ENCODE data around the gene RGS3.

Gene RGS3

DNA sequence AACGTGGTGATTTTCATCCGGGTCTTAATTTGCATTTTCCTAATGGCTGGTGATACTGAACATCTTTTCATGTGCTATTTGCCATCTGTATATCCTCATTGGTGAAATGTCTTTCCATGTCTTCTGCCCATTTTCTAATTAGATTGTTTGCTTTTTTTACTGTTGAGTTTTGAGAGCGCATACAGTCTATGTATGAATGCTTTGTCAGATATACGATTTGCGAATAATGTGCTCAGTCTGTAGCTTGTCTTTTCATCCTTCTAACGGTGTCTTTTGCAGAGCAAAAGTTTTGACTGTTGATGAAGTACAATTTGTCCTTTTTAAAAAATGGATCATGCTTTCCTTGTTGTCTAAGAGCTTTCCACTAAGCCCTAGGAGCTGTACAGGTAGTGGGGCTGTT is 143.0 kb downstream of the RGS3 start:
- DNase-seq = no peak

DNA sequence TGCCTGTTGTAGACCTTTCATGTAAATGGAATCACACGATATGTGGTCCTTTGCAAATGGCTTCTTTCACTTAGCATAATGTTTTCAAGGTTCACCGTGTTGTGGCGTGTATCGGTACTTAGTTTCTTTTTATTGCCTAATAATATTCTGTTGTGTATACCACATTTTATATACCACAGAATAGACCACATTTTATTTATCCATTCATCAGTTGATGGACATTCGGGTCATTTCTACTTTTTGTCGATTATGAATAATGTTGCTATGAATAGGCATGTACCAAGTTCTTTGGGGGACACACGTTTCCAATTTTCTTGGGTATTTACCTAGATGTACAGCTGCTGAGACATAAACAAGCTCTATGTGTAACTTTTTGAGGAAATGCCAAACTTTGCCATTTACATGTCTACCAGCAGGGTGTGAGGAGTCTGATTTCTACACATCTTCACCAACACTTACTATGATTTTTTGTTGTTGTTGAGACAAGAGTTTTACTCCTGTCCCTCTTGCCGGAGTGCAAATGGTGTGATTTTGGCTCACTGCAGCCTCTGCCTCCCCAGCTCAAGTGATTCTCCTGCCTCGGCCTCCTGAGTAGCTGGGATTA is 144.7 kb downstream of the RGS3 start:
- no peak for DNase-seq

DNA sequence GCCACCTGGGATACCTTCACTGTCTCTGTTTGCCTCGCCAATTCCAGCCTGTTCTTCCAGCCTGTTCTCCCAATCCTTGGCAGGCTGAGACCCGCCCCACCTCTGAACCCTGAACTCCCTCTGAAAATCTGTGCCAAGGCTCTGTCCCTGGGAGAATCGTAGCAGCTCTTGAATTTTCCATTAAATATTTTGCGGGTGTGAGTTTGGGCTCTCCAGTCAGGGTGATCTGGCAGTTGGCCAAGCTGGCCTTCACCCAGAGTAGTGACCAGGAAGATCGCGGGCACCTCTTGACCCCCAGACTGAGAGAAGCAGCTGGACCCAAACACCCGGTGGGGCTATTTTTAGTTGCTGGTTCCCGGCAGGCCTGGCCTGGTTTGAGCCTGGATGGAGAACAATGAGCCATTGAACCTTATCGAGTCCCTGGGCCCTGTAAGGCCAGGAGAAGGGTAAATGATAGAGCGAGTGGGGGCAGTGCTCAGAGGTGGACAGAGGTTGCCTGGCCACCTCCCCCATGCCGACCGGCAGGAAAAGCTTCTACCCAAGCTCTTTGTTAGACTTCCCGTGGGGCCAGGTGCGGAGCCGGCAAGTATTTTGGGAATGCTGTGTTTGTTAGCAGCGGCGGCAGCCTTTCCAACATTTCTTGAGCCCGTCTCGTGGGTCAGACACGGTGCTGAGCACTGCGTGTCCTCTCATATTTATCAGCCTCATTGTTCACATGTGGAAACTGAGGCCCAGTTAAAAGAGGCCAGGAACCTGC is 146.2 kb downstream of the RGS3 start:
- peak; percentile 75 for DNase-seq

DNA sequence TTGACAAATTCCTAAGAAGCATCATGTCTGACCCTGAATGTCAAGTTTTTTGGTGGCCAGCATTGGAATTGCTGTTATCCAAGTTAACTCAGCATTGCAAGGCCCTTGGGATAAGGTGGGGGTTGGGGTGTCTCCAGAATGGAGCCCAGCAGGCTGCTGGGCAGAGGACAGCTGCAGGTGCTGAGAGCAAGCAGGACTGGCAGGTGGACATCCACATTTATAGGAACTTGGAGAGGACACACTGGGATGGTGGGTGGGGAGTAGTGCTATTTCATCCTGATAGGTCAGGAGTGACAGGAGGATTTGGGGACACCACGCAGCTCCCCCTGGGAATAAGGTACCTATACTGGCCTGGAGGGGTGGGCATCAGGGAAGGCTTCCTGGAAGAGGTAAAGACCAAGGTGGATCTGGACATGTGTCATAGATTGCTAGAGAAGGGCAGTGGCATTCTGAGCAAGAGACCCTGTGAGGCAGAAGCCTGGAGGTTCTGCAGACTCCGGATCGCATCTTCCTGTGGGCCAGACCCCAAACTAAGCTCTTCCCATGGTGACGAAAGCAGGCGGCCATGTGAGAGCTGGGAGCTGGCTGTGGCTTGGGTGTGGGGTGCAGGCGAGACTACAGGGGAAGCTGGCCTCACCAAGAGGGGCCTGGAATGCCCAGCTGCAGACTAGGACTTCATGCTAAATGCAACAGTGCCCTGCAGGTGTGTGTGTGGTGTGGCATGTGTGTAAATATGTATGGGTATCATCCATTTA is 148.1 kb downstream of the RGS3 start:
- no peak for DNase-seq

DNA sequence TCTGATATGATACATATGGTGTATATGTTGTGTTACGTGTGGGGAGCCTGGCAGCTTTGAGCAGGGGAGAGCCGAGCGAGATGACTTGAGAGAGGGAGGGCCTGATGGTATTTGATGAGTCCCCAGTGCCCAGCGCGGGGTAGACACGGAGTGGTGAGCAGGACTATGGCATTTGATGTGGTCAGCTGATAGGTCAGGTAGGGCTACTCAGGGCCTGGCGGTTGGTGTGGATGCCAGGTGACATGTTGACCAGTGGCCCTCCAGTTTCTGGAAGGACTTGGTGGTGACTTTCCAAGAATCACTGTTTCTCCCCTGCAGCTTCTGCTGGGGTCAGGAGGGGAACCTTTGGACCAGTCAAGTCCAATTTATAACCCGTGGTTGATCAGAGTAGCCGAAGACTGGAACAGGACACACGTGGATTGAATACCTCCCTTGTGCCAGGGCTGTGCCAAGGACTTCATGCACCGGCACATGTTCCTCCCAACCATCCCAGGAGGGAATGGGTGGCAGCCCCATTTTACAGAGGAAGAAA is 148.8 kb downstream of the RGS3 start:
- DNase-seq = no peak

DNA sequence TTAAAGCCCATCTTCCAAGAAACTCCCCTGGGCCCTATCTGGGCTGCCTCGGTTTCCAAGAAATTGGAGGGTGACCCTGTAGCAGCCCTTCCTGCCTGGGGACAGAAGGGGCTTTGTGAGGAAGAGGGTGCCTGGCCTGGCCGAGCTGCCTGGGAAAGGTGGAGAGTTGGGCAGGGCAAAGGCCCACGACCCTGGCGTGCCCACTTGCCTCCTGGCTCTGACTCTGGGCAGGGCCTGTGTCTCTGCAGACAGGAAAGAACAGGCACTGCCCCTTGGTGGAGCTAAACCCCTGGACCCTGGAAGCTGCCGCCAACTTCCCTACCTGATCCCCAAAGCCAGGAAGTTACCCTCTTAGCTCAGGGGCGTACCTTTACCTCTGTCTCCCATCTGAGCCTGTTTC is 149.3 kb downstream of the RGS3 start:
- DNase-seq = no peak

DNA sequence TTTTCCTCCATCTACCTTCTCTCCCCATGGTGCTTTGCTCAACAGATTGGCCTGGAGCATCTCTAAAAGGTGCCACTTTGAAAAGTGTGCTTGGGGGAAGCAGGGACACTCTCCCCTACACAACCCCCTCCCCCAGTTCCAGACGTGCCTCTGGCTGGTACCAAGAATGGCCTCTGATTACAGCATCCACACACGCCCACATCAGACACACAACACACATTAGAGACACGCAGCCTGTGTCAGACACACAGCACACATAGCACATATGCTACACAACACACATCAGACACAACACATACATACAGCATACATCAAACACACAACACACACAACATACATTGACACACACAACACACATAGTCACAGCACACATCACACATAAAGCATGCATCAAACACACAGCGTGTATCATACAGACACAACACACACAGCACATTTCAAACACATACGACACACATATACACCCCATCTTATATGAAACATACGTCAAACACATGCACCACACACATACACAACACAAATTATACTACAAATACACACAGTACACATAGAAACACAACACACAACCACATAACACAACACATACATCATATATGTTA is 150.4 kb downstream of the RGS3 start:
- no peak for DNase-seq

DNA sequence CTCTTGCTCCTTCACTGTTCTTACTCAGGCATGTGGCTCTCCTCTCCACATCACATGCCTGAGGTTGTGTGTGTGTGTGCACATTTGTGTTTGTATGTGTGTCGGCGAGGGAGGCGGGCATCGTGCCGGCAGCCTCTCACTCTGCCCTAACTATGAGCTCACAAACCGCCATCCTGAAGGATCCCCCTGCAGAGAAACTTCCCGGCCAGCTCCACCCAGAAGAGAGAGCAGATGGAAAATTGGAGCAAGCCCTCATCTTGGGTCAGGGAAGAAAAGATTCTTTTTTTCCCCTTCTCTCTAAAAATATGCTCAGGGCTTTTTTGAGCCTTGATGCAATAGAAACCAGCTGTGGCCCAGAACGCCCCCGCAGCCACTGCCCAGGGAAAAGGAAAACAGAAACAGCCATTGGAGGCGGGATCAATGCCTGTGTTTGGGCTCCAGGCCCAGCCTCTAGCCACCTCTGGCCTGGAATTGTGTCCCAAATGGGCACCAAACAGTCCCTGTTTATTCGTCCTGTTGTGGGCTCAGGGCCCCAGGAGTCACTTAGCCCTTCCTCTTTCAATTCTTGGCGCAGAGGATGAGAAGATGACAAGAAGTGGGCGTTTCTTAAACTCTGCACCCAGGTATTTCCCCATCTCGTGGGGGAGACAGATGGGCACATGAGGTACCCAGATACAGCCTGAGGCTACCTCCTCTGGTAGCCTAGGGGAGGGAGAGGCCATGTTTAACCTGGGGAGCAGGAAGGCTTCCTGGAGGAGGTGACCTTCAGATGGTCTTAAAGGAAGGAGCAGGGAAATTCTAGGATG is 151.5 kb downstream of the RGS3 start:
- peak; percentile 88 for DNase-seq

DNA sequence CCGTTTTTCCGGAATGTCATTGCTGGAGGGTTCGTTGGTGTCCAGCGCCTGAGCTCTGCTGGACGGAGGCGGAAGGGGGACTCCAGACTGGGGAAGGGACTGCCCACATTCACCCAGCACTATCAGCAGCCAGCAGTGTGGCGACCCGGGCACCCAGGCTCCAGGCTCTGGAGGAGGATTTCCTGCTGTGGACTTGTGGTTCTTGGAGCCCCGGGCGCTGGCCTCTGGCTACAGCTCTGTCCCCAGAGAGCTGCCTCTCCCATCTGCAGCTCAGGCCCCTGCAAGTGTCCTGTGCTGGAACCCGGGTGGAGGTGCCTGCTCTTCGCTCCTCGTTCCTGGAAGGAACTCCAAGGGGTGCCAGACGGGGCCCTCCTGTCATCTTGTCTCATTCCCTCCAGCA is 152.6 kb downstream of the RGS3 start:
- DNase-seq = no peak

DNA sequence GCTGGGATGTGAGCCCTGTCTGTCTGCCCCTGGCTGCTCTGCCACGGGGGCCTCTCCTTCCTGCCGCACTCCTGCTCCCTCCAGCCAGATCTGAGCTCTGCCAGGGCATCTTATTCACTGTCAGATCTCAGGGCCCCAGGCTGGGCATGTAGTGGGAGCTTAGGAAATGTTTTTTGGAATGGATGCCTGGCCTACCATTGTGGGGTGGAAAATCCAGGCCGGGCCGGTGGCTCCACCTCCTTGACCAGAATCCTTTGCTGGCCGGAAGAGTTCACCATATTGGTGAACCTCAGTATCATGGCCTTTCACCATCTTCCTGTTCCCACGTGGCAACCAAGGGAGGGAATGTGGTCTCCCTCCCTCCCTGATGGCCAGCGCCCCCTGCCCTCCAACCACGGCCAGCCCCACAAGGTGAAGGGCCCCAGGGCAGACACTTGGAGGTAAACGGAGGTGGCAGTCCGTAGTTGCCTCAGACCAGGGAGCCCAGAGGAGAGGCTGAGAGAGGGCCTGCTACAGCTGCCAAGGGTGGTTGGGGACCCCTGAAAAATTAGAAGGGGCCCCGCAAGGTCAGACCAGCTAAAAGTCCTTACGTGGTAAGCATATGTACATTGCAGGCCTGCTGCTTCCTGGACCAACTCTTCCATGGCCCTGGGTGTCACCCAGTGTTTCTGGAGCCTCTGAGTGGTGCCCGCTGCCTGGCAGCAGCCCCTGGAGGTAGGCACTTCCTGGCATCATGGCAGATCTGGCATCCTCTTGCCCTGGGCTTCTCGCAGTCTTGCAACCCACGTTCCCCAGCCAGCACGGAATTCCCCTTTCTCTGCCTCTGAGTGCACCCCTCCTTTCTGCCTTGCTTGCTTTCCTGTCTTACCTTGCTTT is 153.3 kb downstream of the RGS3 start:
- DNase-seq = no peak

DNA sequence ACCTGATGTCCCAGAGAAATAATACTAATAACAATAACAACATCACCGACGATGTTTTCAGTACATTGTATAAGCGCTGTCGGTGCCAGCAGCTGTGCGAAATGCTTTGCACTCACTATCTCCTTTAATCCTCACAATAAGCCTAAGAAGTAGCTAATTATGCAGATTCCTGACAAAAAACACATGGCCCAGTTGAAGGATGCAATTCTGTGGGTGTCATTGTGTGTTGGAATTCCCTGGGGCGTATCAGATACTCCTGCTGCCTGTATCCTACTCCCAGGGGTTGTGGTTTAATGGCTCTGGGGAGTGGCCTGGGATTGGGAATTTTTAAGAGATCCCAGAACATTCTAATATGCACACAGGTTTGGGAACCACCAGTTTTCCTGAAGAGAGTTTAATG is 154.0 kb downstream of the RGS3 start:
- DNase-seq = no peak

DNA sequence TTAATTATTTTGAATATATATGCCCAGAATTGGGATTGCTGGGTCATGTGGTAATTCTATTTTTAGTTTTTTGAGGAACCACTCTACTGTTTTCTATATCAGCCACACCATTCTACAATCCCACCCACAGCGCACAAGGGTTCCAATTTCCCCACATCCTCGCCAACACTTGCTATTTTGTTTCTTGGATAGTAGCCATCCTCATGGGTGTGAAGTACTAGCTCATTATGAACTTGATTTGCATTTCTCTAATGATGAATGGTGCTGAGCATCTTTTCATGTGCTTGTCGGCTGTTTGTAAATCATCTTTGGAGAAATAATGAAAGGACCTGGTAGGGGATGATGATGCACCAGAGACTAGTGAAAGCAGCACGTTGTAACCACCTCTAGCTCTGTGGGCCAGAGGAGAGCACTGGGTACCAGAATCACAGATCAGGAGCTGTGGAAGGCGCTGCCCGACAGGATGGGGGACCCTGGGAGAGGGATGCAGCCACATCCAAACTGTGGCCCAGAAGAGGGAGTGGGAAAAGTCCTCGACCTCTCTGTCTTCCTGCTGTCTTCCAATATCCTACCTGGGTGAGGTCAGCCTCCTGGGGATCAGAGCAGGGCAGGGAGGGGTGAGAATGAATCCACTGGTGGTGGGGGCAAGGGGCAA is 155.4 kb downstream of the RGS3 start:
- peak; percentile 45 for DNase-seq

DNA sequence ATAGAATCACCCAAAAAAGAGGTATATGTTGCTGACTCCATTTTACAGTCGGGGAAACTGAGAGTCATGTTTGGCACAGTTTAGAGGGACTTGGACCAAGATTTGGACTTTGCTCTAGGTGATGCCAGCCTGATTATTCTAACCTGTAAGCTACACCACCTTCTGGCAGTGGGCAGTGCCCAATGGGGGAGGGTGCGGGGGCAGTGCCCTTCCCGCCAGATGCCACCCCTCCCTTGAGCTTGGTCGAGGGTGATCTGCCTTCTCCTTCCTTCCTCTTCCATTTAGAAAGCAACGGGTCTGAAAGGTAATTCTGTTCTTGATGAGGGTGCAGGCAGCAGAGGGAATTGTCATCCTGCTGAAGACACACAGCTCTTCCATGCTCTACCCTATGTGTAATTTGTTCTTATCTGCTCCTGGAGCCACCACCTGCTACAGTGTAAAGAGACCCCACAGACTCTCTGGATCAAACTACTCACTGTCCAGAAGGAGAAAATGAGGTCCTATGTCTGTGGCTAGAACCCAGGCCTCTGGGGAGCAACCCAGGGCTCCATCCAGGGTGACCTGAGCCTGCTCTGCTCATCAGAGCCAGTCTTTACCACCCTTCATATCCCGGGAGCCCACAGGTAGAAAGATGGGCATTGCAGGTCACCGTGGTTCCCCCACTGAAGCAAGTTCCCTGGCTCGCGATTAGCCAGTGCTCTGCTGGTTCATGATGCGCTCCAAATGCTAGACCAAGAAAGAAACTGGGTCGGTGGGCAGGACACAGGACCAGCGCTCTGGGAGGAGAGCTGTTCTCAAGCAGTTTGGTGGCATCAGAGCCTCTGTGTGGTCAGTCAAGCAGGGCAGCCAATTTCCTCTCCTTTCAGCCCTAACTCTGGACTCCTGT is 156.2 kb downstream of the RGS3 start:
- DNase-seq = peak; percentile 43

DNA sequence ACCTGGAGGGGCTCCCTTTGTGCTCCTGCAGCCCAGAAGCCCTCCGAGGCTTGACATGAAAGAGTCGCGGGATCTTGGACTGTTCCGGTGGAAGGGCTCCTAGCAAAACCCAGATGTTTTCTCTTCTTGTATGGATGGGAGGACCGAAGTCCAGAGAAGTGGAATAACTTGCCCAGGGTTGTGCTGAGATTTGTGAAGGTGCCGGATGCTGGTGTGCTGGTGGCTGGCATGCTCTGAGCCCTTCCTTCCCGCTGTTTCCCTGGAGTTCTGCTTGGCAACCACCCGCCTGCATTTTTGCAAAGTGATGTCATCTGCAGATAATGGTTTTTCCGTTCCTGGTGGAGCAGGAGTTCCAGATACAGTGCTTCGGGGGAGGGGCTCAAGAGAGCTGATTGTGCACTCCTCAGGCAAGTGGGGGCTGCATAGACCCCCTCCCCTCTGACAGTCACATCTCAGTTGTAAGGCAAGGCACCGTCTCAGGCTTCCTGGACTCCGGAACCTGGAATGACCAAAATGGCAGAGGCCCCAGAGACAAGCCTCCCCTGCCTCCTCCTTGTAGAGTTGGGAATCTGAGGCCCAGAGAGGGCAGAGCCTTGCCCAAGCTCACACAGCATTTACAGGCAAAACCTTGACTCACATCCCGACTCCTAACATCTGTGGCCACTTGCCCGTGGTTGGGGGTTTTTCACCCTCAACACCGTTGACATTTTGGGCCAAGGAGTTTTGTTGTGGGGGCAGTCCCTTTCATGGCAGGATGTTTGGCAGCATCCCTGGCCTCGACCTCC is 157.0 kb downstream of the RGS3 start:
- DNase-seq = peak; percentile 90

DNA sequence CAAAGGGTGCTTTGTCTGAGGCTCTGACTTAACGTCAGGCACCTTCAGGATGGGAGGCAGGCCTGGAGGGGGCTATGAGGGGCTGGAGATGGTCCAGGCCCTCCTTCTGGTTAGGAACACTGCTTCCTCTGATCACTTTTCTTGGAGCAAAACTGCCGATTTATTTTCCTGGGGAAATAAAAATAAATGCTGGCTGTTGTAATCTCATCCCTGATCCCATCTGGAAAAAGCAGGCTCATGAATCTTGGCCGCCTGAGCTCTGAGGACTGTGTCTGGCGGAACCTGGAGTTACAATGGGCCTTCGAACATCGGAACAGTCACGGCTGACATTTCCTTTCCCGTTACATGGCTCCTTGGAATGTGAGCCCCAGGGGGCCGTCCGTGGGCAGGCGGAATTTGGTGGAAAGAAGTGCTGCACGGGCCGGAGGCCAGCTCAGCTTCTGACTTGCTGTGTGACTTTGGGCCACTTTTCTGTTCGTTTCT is 157.8 kb downstream of the RGS3 start:
- peak; percentile 87 for DNase-seq

DNA sequence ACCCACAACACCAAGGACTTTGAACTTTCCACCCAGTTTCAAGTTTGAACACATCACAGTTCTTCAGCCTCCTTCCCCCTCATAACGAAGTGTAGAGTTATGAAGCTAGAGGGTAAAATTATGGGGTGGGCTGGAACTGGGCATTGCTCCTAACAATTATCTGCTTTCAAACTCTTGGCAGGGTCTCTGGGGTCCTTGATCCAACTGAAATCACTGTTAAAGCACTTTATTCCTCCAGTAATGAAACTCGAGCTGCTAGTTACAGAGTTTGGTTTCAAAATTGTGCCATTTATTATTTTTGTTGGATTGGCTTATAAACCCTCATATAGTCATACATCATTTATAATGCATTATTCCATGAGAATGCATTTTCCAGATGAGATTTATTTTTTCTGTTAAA is 158.5 kb downstream of the RGS3 start:
- peak; percentile 69 for DNase-seq

DNA sequence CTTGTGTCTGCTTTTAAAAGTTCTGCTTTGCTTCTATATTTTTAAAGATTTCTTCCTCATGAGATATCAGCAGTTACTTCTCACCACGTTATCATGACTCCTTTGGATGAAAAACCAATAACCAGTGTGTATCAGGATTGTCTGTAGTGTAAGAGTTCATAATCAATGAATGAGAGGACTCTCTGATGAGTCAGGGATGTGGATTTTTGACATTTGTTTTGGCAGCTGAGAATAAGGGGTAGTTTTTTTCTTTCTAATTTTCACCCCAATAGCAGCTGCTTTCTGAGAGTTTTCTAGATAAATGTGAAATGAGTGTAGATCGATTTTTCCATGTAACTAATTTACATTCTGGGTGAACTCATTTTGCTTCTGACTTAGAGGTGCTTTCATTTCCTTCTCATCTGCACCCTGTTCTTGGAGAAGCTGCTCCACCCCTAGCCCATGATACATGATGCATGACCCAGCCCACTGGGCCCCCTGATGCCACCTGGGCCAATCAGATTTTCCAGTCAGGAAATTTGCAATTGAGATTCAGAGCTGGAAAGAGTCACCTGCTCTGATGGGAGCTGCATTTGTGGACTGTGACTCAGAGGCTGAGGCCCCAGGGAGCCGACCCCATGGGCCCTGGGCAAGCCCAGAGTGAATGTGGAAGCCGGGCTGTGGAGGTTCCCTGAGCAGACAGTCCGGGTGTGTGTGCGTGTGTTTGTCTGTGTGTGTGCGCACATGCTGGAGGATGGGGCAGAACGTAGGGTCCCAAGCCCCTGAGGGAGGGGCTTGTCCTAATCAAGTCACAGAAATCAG is 159.3 kb downstream of the RGS3 start:
- DNase-seq = peak; percentile 46
